K562 (cell line): Measurements from ENCODE around the gene DIO3. TPM values are rescaled to one million over a fixed set of nuclear protein-coding genes. Genes with fewer than 3 reads are reported as not detected.

Experiments
- ATAC-seq: fragments of 200-7000 bp; cut with Tn5 transposase; 3 replicates; pipeline ENCODE4 v1.9.1; 2020; ENCODE audit warnings: moderate library complexity
- BruUV-seq: library from RNA; stranded (reverse); fragments of 400-500 nt; replicated peaks from 2 replicates; lab custom pipeline; 2021; lab: Mats Ljungman, UMichigan
- CTCF ChIA-PET: fragments of 300-600 bp; formaldehyde crosslinking; extraction: SDS; loops from one replicate; lab custom pipeline; 2021; ENCODE audit warnings: low intra/inter-chr PET ratio; lab: Yijun Ruan, JAX
- POLR2A ChIA-PET: fragments of 300-600, 350-650 bp; sonication (Branson Sonifier 250); formaldehyde crosslinking; extraction: SDS; loops from one replicate; lab custom pipeline; 2021; ENCODE audit warnings: antibody characterized with exemption, inconsistent platforms; lab: Yijun Ruan, JAX
- DNase-seq, 4 experiments: peaks; one replicate each; pipeline versions ENCODE4 v3.0.0 to v3.0.0-alpha.2; 2011 to 2018; ENCODE audit warnings: low spot score in 3 of 4, mixed read lengths in 3 of 4; ENCODE audit errors: extremely low read depth in 1 of 4
- FAIRE-seq: peaks from 2 replicates; lab custom pipeline; 2011; peaks lifted over from hg19 to GRCh38; lab: Jason Lieb, UNC
- H2AFZ ChIP-seq: 2 replicates; pipeline ENCODE4 v1.6.0; 2011; ENCODE audit warnings: low read depth, low read length, control low read depth, inconsistent platforms
- H3K27ac ChIP-seq: fragments of 200-600 bp; 3 replicates; pipeline ENCODE4 v1.8.0; 2011; ENCODE audit warnings: low read depth, mild to moderate bottlenecking, control low read depth, inconsistent platforms, low read length, moderate library complexity, mixed read lengths; ENCODE audit errors: extremely low read depth
- H3K27me3 ChIP-seq, 2 experiments: fragments of 300-600 bp in 1 of 2; 2 replicates in 1 of 2; 3 replicates in 1 of 2; pipeline versions ENCODE4 v1.6.0 to v1.8.0; 2011; ENCODE audit warnings: inconsistent platforms in 2 of 2, low read length in 2 of 2, mild to moderate bottlenecking in 1 of 2, mixed read lengths in 1 of 2, moderate library complexity in 1 of 2; ENCODE audit not compliant: control insufficient read depth in 2 of 2, insufficient read depth in 2 of 2
- H3K36me3 ChIP-seq: fragments of 300-600 bp; 3 replicates; pipeline ENCODE4 v1.8.0; 2011; ENCODE audit warnings: mild to moderate bottlenecking, low read length, inconsistent platforms; ENCODE audit not compliant: control insufficient read depth, insufficient read depth
- H3K4me1 ChIP-seq, 2 experiments: fragments of 200-600 bp in 1 of 2; replicated peaks in 1 of 2; 2 replicates in 1 of 2; 3 replicates in 1 of 2; pipeline versions ENCODE4 v1.5.1 to v1.8.0; 2011; ENCODE audit warnings: inconsistent platforms in 2 of 2, low read length in 2 of 2, mild to moderate bottlenecking in 1 of 2, mixed read lengths in 1 of 2, moderate library complexity in 1 of 2; ENCODE audit not compliant: control insufficient read depth in 2 of 2, insufficient read depth in 2 of 2
- H3K4me2 ChIP-seq: 2 replicates; pipeline ENCODE4 v1.6.1; 2011; ENCODE audit warnings: low read length, control low read depth, inconsistent platforms, mixed read lengths; ENCODE audit not compliant: insufficient read depth
- H3K4me3 ChIP-seq: fragments of 200-600 bp; sonication (generic), shearing (Covaris generic); 2 replicates; pipeline ENCODE4 v1.5.1; 2016; ENCODE audit warnings: control low read depth, inconsistent platforms
- H3K79me2 ChIP-seq: fragments of 200-600 bp; 3 replicates; pipeline ENCODE4 v1.8.0; 2011; ENCODE audit warnings: low read length, inconsistent platforms; ENCODE audit not compliant: control insufficient read depth, insufficient read depth
- H3K9ac ChIP-seq, 2 experiments: 2 replicates each; pipeline versions ENCODE4 v1.6.0 to v1.6.1; 2011; ENCODE audit warnings: low read depth in 2 of 2, low read length in 2 of 2, control low read depth in 1 of 2, inconsistent platforms in 1 of 2, mild to moderate bottlenecking in 1 of 2, mixed read lengths in 1 of 2; ENCODE audit not compliant: insufficient read depth in 1 of 2
- H3K9me1 ChIP-seq: one replicate; pipeline ENCODE4 v1.6.0; 2011; ENCODE audit warnings: inconsistent platforms, mild to moderate bottlenecking, low read length, moderate library complexity; ENCODE audit not compliant: control insufficient read depth, insufficient read depth
- H3K9me3 ChIP-seq: replicated peaks from 2 replicates; pipeline ENCODE4 v1.5.1; 2011; ENCODE audit warnings: low read depth, low read length, inconsistent platforms; ENCODE audit not compliant: control insufficient read depth, insufficient read depth
- H4K20me1 ChIP-seq: replicated peaks from 2 replicates; pipeline ENCODE4 v1.6.1; 2011; ENCODE audit warnings: low read length, inconsistent platforms, mixed read lengths; ENCODE audit not compliant: control insufficient read depth, insufficient read depth
- BRCA1 ChIP-seq, 2 experiments: fragments of 450-650 bp in 1 of 2; sonication (generic) in 1 of 2; formaldehyde crosslinking in 1 of 2; IDR thresholded peaks; 2 replicates each; pipeline versions ENCODE4 v1.5.0 to v1.6.1; 2017 to 2020; ENCODE audit warnings: mild to moderate bottlenecking in 1 of 2, missing genetic modification reagents in 1 of 2
- EWSR1 ChIP-seq: fragments of 450-650 bp; IDR thresholded peaks from 2 replicates; pipeline ENCODE4 v1.6.1; 2018; ENCODE audit warnings: borderline replicate concordance, mild to moderate bottlenecking, low read depth, moderate library complexity; ENCODE audit not compliant: partially characterized antibody
- MEF2D ChIP-seq: conservative IDR thresholded peaks from 2 replicates; pipeline ENCODE4 v1.6.1; 2016; ENCODE audit warnings: low read depth, missing genetic modification characterization, missing compliant biosample characterization
- NFE2L1 ChIP-seq: fragments of 450-650 bp; IDR thresholded peaks from 2 replicates; pipeline ENCODE4 v1.6.1; 2016; ENCODE audit warnings: missing genetic modification characterization, low read depth, mild to moderate bottlenecking, missing compliant biosample characterization, moderate library complexity, borderline replicate concordance
- RHOXF2B ChIP-seq: fragments of 250-450 bp; sonication (Bioruptor Pico); conservative IDR thresholded peaks from 2 replicates; pipeline ENCODE4 v1.5.1; 2021
- TAF9B ChIP-seq: fragments of 450-650 bp; IDR thresholded peaks from 2 replicates; pipeline ENCODE4 v1.6.1; 2018; ENCODE audit warnings: mild to moderate bottlenecking; ENCODE audit not compliant: partially characterized antibody
- WGBS: fragments of 100-300 bp; shearing (Covaris generic); methylation state at CpG from one replicate; pipeline ENCODE4 v1.1.6; 2016; ENCODE audit warnings: low coverage, mixed read lengths; ENCODE audit not compliant: insufficient coverage; ENCODE audit errors: missing lambda C conversion rate; 5-methylcytosine and 5-hydroxymethylcytosine counted together
- in situ Hi-C: fragments of 300-500 bp; cut with MboI; formaldehyde crosslinking; loops from 4 replicates; pipeline ENCODE4 v1.15.0; 2018; ENCODE audit warnings: inconsistent platforms, mixed read lengths
- intact Hi-C: fragments of 100-400 bp; cut with micrococcal nuclease; formaldehyde crosslinking; loops from 2 replicates; pipeline ENCODE4 v1.14.2; 2022
- polyA plus RNA-seq, 8 experiments: library from polyadenylated mRNA; depleted of rRNA in 4 of 8; stranded (reverse) in 5 of 8; unstranded in 3 of 8; fragments of >200 nt; fragmentation: Nextera tagmentation in 2 of 8; fragmentation: Illumina TruSeq in 1 of 8; extraction: Ambion mirVana in 2 of 8; extraction: Trizol in 1 of 8; gene quantifications; 2 replicates each; pipeline versions ENCODE4 v1.2.1 to v1.2.3, GENCODE V29; 2011 to 2014; ENCODE audit warnings: inconsistent platforms in 1 of 8, missing spikeins in 1 of 8
- total RNA-seq, 7 experiments: library from RNA; depleted of rRNA in 6 of 7; stranded (reverse); fragments of >200 nt in 6 of 7; fragmentation: Illumina TruSeq in 2 of 7; extraction: Trizol in 2 of 7; gene quantifications; 2 replicates each; pipeline versions ENCODE4 v1.2.1 to v1.2.3, GENCODE V29; 2011 to 2021; ENCODE audit warnings: low replicate concordance in 1 of 7
- TF ChIP-seq, protein P1 (sequence below): sonication (generic); formaldehyde crosslinking; IDR thresholded peaks from 2 replicates; pipeline ENCODE4 v1.8.0; 2022; ENCODE audit warnings: missing genetic modification reagents, mild to moderate bottlenecking, borderline replicate concordance
- TF ChIP-seq, protein P2 (sequence below), 2 experiments: fragments of 450-650 bp in 1 of 2; IDR thresholded peaks; 2 replicates each; pipeline ENCODE4 v1.6.1; 2011 to 2017; ENCODE audit warnings: low read depth in 2 of 2, antibody characterized with exemption in 1 of 2, borderline replicate concordance in 1 of 2, low read length in 1 of 2, mild to moderate bottlenecking in 1 of 2, mixed read lengths in 1 of 2; ENCODE audit not compliant: control insufficient read depth in 1 of 2
- TF ChIP-seq, protein P3 (sequence below): fragments of 250-450 bp; sonication (Bioruptor Pico); IDR thresholded peaks from 2 replicates; pipeline ENCODE4 v1.4.0; 2020; ENCODE audit warnings: mild to moderate bottlenecking, moderate library complexity
- TF ChIP-seq, protein P4 (sequence below): sonication (generic); formaldehyde crosslinking; IDR thresholded peaks from 2 replicates; pipeline ENCODE4 v1.8.1; 2023; ENCODE audit warnings: mild to moderate bottlenecking, missing genetic modification reagents, moderate library complexity

Gene DIO3
- total and polyA plus RNA-seq, 9 of the 15 experiments (the other 6 are each of a cell fraction or from before 2014, with no cell fraction given) = not detected

DNA sequence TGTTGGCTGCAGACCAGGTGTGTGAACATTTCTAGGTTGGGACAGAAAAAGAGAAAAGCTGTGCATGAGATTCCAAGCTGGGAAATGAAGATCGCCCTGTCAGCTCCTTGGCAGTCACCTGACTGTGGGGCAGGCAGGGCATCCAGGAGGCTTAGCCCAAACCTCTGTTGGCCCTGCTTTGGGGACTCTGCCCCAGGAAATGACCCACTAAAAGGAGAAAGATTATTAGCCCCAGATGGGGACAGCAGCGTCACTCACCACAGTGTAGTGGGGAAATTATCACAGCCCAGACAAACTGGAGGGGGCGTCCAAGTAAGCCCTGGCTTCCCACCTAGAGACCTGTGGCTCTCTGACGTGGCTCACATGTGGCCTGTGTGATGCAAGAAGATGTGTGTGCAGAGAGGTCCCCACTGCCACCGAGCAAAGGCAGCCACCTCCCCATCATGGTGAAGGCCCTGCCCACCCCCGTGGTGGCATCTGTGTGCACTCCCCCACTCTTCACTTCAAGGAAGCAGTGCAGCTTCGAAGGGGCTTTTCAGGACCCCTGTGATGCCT is 39.1 kb downstream of the DIO3 start:
- no peak overlapping the region for H3K4me3 ChIP-seq
- no peak overlapping the region for H3K9ac ChIP-seq
- no peak overlapping the region for H3K4me2 ChIP-seq
- WGBS = 6% methylated on average over 6 of the region's 7 CpGs
- H4K20me1 ChIP-seq = no peaks in the 10 kb centered on the region
- FAIRE-seq (no peak), ATAC-seq (peak; percentile 26; the same call in 2 of the 3 replicates), DNase-seq (no peak)
- no peaks in the 10 kb centered on the region for H3K36me3 ChIP-seq
- no peaks in the 10 kb centered on the region for H3K27me3 ChIP-seq
- no peaks in the 10 kb centered on the region for H3K79me2 ChIP-seq
- in situ Hi-C loops (no loop called here), intact Hi-C loops (no loop called here)
- no peaks in the 10 kb centered on the region for H3K9me3 ChIP-seq
- CTCF ChIA-PET = no interaction called here
- no TSS peak for BruUV-seq
- no peak overlapping the region for H3K27ac ChIP-seq
- H3K9me1 ChIP-seq = no peaks in the 10 kb centered on the region
- peaks cover 0 to 3% of the 10 kb centered on the region in 2 experiments; a peak in 2 of 5 replicates for H3K4me1 ChIP-seq
- no peak overlapping the region for H2AFZ ChIP-seq
- POLR2A ChIA-PET = interaction anchor here (0.7 kb wide), 1 partner anchor 1136 kb away, joined by 4 read pairs; no protein-coding TSS in a partner anchor
- no peak for TF ChIP-seq EWSR1
- TF ChIP-seq, protein P1, sequence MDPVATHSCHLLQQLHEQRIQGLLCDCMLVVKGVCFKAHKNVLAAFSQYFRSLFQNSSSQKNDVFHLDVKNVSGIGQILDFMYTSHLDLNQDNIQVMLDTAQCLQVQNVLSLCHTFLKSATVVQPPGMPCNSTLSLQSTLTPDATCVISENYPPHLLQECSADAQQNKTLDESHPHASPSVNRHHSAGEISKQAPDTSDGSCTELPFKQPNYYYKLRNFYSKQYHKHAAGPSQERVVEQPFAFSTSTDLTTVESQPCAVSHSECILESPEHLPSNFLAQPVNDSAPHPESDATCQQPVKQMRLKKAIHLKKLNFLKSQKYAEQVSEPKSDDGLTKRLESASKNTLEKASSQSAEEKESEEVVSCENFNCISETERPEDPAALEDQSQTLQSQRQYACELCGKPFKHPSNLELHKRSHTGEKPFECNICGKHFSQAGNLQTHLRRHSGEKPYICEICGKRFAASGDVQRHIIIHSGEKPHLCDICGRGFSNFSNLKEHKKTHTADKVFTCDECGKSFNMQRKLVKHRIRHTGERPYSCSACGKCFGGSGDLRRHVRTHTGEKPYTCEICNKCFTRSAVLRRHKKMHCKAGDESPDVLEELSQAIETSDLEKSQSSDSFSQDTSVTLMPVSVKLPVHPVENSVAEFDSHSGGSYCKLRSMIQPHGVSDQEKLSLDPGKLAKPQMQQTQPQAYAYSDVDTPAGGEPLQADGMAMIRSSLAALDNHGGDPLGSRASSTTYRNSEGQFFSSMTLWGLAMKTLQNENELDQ = no peak
- TF ChIP-seq, protein P2, sequence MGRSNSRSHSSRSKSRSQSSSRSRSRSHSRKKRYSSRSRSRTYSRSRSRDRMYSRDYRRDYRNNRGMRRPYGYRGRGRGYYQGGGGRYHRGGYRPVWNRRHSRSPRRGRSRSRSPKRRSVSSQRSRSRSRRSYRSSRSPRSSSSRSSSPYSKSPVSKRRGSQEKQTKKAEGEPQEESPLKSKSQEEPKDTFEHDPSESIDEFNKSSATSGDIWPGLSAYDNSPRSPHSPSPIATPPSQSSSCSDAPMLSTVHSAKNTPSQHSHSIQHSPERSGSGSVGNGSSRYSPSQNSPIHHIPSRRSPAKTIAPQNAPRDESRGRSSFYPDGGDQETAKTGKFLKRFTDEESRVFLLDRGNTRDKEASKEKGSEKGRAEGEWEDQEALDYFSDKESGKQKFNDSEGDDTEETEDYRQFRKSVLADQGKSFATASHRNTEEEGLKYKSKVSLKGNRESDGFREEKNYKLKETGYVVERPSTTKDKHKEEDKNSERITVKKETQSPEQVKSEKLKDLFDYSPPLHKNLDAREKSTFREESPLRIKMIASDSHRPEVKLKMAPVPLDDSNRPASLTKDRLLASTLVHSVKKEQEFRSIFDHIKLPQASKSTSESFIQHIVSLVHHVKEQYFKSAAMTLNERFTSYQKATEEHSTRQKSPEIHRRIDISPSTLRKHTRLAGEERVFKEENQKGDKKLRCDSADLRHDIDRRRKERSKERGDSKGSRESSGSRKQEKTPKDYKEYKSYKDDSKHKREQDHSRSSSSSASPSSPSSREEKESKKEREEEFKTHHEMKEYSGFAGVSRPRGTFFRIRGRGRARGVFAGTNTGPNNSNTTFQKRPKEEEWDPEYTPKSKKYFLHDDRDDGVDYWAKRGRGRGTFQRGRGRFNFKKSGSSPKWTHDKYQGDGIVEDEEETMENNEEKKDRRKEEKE (IDR thresholded peaks at IDR 0.05; ENCODE audit: borderline replicate concordance in 1 of 2, control insufficient read depth in 1 of 2, low read depth in 2 of 2, low read length in 1 of 2) = no peak
- no peak for TF ChIP-seq BRCA1 (IDR thresholded peaks at IDR 0.05)
- no peak for TF ChIP-seq BRCA1 (CRISPR knock-in tag; IDR thresholded peaks at IDR 0.05)
- no peak for TF ChIP-seq NFE2L1 (tag)
- TF ChIP-seq, protein P3, sequence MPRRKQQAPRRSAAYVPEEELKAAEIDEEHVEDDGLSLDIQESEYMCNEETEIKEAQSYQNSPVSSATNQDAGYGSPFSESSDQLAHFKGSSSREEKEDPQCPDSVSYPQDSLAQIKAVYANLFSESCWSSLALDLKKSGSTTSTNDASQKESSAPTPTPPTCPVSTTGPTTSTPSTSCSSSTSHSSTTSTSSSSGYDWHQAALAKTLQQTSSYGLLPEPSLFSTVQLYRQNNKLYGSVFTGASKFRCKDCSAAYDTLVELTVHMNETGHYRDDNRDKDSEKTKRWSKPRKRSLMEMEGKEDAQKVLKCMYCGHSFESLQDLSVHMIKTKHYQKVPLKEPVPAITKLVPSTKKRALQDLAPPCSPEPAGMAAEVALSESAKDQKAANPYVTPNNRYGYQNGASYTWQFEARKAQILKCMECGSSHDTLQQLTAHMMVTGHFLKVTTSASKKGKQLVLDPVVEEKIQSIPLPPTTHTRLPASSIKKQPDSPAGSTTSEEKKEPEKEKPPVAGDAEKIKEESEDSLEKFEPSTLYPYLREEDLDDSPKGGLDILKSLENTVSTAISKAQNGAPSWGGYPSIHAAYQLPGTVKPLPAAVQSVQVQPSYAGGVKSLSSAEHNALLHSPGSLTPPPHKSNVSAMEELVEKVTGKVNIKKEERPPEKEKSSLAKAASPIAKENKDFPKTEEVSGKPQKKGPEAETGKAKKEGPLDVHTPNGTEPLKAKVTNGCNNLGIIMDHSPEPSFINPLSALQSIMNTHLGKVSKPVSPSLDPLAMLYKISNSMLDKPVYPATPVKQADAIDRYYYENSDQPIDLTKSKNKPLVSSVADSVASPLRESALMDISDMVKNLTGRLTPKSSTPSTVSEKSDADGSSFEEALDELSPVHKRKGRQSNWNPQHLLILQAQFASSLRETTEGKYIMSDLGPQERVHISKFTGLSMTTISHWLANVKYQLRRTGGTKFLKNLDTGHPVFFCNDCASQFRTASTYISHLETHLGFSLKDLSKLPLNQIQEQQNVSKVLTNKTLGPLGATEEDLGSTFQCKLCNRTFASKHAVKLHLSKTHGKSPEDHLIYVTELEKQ (CRISPR knock-in tag) = no peak
- no peak for TF ChIP-seq TAF9B
- TF ChIP-seq MEF2D (tag) = no peak
- TF ChIP-seq RHOXF2B = no peak
- TF ChIP-seq, protein P4, sequence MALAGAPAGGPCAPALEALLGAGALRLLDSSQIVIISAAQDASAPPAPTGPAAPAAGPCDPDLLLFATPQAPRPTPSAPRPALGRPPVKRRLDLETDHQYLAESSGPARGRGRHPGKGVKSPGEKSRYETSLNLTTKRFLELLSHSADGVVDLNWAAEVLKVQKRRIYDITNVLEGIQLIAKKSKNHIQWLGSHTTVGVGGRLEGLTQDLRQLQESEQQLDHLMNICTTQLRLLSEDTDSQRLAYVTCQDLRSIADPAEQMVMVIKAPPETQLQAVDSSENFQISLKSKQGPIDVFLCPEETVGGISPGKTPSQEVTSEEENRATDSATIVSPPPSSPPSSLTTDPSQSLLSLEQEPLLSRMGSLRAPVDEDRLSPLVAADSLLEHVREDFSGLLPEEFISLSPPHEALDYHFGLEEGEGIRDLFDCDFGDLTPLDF = no peak
